Muscle layer of colon (tissue), 2 donors: ENCODE results near the gene PRSS8.
"Not testable (repeated sequence)": the region's sequence is repeated elsewhere in the genome, so short reads cannot be mapped to it uniquely, and the experiment has no call there.

ENCODE experiments used
- H3K27ac ChIP-seq: one replicate; pipeline ENCODE4 v1.7.0; 2013; ENCODE audit warnings: low read depth, mild to moderate bottlenecking, low read length, moderate library complexity
- H3K27me3 ChIP-seq, 2 donors: one replicate each; pipeline ENCODE4 v1.7.0; 2013; ENCODE audit warnings: low read length in 2 of 2, mild to moderate bottlenecking in 2 of 2; ENCODE audit not compliant: insufficient read depth in 2 of 2, control insufficient read depth in 1 of 2
- H3K36me3 ChIP-seq: one replicate; pipeline ENCODE4 v1.7.0; 2013; ENCODE audit warnings: mild to moderate bottlenecking, low read length; ENCODE audit not compliant: insufficient read depth
- H3K4me1 ChIP-seq: one replicate; pipeline ENCODE4 v1.7.0; 2013; ENCODE audit warnings: mild to moderate bottlenecking, low read length; ENCODE audit not compliant: insufficient read depth
- H3K4me3 ChIP-seq, 2 donors: one replicate each; pipeline ENCODE4 v1.7.0; 2013; ENCODE audit warnings: low read length in 2 of 2, low read depth in 1 of 2, mild to moderate bottlenecking in 1 of 2, moderate library complexity in 1 of 2
- H3K9ac ChIP-seq: one replicate; pipeline ENCODE4 v1.7.0; 2013; ENCODE audit warnings: low read length
- H3K9me3 ChIP-seq: one replicate; pipeline ENCODE4 v1.7.0; 2013; ENCODE audit warnings: mild to moderate bottlenecking, low read length
- donor health status: abdominal sarcoma.
- donor health status: Adenocarcinoma of cecum.

Gene PRSS8

GRCh38 chr16:31108035-31108793 lies 27.3 kb downstream of the PRSS8 start, which contains the start of gene BCKDK:
TSS of gene BCKDK (plus strand) at chr16:31108386. CDS start at chr16:31109224, 838 bp downstream.
- Histone ChIP-seq H3K4me3 (peak within 1 kb of the TSS; percentile 72 to 100), H3K9me3 (no peaks in the 10 kb centered on the region), H3K27ac (peak within 1 kb of the TSS; percentile 94), H3K27me3 (no peaks in the 10 kb centered on the region), H3K9ac (peak within 1 kb of the TSS; percentile 44), H3K36me3 (peaks cover 36% of the 10 kb centered on the region), H3K4me1 (peaks cover 15% of the 10 kb centered on the region)

GRCh38 chr16:31107465-31107867 lies 28.1 kb downstream of the PRSS8 start:
- no peaks in the 10 kb centered on the region for H3K9me3 ChIP-seq
- H3K36me3 ChIP-seq, result peaks cover 31% of the 10 kb centered on the region
- H3K4me1 ChIP-seq, result peaks cover 15% of the 10 kb centered on the region
- H3K9ac ChIP-seq, result no peak overlapping the region
- no peak overlapping the region for H3K27ac ChIP-seq
- peak overlapping the region in 1 of 2 donors; percentile 72 for H3K4me3 ChIP-seq
- H3K27me3 ChIP-seq, result no peaks in the 10 kb centered on the region

DNA sequence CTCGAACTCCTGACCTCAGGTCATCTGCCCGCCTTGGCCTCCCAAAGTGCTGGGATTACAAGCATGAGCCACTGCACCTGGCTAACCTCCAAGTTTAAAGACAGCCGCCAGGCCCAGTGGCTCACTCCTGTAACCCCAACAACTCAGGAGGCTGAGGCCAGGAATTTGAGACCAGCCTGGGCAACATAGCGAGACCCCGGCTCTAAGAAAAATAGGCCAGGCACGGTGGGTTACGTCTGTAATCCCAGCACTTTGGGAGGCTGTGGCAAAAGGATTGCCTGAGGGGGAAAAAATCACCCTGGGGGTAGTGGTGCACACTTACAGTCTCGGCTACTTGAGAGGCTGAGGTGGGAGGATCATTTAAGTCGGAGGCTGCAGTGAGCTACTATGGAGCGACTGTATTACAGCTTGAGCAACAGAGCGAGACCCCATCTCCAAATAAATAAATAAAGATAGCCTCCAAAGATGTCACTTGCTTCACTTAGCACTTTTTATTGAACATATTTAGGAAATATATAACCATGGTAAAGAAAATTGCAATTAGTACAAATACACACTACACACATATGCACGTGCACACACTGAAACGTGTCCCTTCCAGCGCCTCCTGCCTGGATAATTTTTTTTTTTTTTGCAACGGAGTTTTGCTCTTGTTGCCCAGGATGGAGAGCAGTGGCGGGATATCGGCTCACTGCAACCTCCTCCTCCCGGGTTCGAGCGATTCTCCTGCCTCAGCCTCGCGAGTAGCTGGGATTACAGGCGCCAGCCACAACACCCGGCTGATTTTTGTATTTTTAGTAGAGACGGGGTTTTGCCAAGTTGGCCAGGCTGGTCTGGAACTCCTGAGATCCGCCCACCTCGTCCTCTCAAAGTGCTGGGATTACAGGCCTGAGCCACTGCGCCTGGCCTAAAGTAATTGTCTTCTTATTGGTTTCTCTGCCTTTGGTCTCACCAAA lies 28.7 kb downstream of the PRSS8 start:
- Histone ChIP-seq H3K4me3 (no peak overlapping the region), H3K9ac (no peak overlapping the region), H3K27ac (no peak overlapping the region), H3K9me3 (no peaks in the 10 kb centered on the region), H3K4me1 (peaks cover 15% of the 10 kb centered on the region), H3K36me3 (peaks cover 24% of the 10 kb centered on the region), H3K27me3 (no peaks in the 10 kb centered on the region)

- Histone ChIP-seq H3K27ac (no peak overlapping the region), H3K4me1 (peaks cover 15% of the 10 kb centered on the region)
Observed at GRCh38 chr16:31105677-31106213, 29.8 kb downstream of the PRSS8 start.

DNA sequence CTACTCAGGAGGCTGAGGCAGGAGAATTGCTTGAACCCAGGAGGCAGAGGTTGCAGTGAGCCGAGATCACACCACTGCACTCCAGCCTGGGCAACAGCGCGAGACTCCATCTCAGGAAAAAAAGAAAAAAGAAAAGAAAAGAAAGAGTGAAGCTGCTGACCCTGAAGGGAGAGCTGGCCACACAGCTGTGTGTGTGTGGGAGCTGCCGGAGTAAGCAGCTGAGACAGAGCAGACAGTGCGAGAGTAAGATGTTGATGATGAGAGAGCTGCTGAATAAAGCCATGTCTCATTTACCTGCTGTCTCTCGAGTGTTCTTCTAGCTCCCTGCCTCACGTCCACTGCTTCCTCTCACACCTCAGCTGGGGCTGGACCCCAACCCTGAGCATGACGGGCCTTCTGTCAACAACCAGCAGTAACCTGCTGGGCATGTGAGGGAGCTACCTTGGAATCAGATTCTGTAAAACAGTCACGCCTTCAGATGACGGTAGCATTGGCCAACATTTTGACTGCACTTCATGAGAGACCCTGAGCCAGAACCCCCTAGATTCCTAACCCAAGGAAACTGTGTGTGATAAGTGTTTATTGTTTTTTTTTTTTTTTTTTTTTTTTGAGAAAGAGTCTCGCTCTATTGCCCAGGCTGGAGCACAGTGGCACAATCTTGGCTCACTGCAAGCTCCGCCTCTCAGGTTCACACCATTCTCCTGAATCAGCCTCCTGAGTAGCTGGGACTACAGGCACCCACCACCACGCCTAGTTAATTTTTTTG lies 34.5 kb downstream of the PRSS8 start:
- H3K27ac ChIP-seq, H3K27me3 ChIP-seq, H3K9ac ChIP-seq, H3K36me3 ChIP-seq, H3K4me1 ChIP-seq, H3K9me3 ChIP-seq, H3K4me3 ChIP-seq: not testable (repeated sequence)

More at GRCh38 chr16:31105677-31106213, 29.8 kb downstream of the PRSS8 start:
- peaks cover 14% of the 10 kb centered on the region for H3K36me3 ChIP-seq
- H3K27me3 ChIP-seq, result no peaks in the 10 kb centered on the region
- H3K9ac ChIP-seq, result no peak overlapping the region
- no peak overlapping the region for H3K4me3 ChIP-seq
- H3K9me3 ChIP-seq, result no peaks in the 10 kb centered on the region

DNA sequence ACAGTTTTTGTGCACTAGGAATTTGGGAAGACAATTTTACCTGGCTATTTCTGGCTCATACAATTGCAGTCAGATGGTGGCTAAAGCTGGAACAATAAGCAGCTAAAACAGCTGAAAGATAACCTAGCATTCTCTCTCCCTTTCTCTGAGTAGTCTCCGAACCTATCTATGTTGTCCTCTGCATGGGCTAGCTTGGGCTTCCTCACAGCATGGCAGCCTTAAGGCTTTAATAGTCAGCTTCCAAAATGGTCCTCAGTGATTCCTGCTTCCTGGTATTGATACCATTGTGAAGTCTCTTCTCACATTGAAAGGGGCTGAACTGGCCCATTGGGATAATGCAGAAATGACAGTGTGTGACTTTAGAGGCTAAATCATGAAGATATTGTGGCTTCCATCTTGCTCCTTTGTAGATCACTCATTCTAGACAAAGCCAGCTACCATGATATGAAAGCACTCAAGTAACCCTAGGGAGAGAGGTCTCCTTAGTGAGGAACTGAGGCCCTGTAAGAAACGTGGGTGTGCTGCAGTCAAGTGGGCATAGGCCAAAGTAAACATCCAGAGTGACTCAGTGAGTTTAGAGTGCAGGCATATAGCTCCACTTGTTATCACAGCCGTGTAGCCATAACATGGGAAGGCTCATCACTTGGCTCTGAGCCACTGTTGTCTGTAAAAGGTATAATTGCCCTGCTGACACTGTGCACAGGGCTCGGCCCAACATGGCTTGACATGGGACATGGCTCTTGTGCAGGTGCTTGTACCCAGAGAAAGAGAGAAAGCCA lies 35.5 kb downstream of the PRSS8 start:
- no peaks in the 10 kb centered on the region for H3K4me1 ChIP-seq
- H3K27me3 ChIP-seq, result no peaks in the 10 kb centered on the region
- H3K27ac ChIP-seq, result no peak overlapping the region
- H3K9ac ChIP-seq, result no peak overlapping the region
- no peaks in the 10 kb centered on the region for H3K9me3 ChIP-seq
- no peak overlapping the region for H3K4me3 ChIP-seq
- no peaks in the 10 kb centered on the region for H3K36me3 ChIP-seq

DNA sequence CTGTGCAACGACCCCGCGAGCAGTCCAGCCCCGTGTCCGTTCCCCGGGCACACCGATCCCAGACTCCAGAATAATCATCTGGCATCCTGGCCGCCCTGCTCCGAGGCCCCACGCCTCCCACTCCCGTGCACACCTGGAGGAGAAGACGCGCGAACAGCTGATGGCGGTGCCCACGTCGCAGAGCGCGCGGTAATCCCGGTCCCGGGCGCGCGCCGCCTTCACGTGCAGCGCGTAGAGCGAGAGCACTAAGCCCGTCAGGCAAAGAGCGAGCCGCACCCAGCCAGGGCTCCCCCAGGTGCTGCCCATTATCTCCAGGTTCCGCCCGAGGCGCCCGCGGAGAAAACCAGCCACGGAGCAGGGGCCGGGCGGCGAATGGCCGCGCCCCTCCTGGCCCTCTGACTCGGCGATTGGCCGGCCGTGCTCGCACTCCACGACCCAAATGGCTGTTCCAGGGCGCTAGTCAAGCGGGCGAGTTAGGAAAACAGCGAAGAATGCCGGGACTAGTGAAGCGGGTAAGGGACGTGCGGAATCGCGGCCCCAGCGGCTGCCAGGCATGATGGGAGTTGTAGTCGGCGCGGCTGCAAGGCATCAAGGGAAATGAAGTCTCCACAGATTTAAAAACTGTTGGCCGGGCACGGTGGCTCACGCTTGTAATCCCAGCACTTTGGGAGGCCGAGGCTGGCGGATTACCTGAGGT lies 41.0 kb downstream of the PRSS8 start, which contains the start of gene VKORC1:
VKORC1 (minus strand) TSS at position 374 of the 697 bp plus-strand sequence; CDS start at position 306, 68 bp downstream.
- peak within 1 kb of the TSS; percentile 78 to 89 for H3K4me3 ChIP-seq
- H3K9ac ChIP-seq, result peak within 1 kb of the TSS; percentile 82
- H3K27me3 ChIP-seq, result no peaks in the 10 kb centered on the region
- H3K27ac ChIP-seq, result peak within 1 kb of the TSS; percentile 85
- no peaks in the 10 kb centered on the region for H3K9me3 ChIP-seq
- H3K4me1 ChIP-seq, result peaks cover 7% of the 10 kb centered on the region
- peaks cover 11% of the 10 kb centered on the region for H3K36me3 ChIP-seq

- H3K36me3 ChIP-seq, result peaks cover 11% of the 10 kb centered on the region
- peak overlapping the region; percentile 85 for H3K27ac ChIP-seq
- peak overlapping the region; percentile 78 to 89 for H3K4me3 ChIP-seq
- no peaks in the 10 kb centered on the region for H3K27me3 ChIP-seq
- peak overlapping the region; percentile 82 for H3K9ac ChIP-seq
- no peaks in the 10 kb centered on the region for H3K9me3 ChIP-seq
- H3K4me1 ChIP-seq, result peaks cover 7% of the 10 kb centered on the region
Observed at GRCh38 chr16:31094088-31094423, 41.5 kb downstream of the PRSS8 start.

DNA sequence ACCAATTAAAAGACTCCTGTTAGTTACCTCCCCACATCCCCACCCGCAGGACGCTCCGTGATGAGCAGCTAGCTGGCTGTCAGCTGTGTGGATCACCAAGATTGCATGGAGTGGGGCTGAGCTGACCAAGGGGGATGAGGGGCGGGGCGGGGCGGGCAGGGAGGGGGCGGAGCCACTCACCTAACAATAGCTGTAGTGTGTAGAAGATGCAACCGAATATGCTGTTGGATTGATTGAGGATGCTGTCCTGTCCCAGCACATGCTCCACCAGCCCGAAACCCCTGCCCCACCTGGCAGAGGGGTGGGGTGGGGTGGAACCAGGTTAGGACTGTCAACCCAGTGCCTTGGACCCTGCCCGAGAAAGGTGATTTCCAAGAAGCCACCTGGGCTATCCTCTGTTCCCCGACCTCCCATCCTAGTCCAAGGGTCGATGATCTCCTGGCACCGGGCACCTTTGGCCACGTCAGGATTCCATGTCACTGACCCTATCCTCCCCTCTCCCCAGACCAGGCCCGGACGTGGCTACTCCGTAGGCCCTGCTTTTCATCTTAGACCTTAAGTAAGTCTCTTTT lies 42.3 kb downstream of the PRSS8 start:
- Histone ChIP-seq H3K36me3 (peaks cover 11% of the 10 kb centered on the region), H3K27me3 (no peaks in the 10 kb centered on the region), H3K9me3 (no peaks in the 10 kb centered on the region), H3K4me1 (peaks cover 7% of the 10 kb centered on the region), H3K4me3 (peak overlapping the region in 1 of 2 donors; percentile 89), H3K9ac (no peak overlapping the region), H3K27ac (no peak overlapping the region)

- H3K9me3 ChIP-seq, result no peaks in the 10 kb centered on the region
- no peak overlapping the region for H3K4me3 ChIP-seq
- H3K9ac ChIP-seq, result no peak overlapping the region
- H3K27ac ChIP-seq, result no peak overlapping the region
- no peaks in the 10 kb centered on the region for H3K27me3 ChIP-seq
- H3K36me3 ChIP-seq, result peaks cover 11% of the 10 kb centered on the region
- H3K4me1 ChIP-seq, result peaks cover 7% of the 10 kb centered on the region
Observed at GRCh38 chr16:31092330-31092729, 43.2 kb downstream of the PRSS8 start.
